ENCODE results near the gene ZSCAN1.
A peak's percentile ranks its signal among the peaks of the same experiment; 100 is the strongest.

GRCh38 chr19:58021541-58022282, 12.1 kb upstream of the ZSCAN1 start:
- TF ChIP-seq CTCF (conservative IDR thresholded peaks at IDR 0.05; ENCODE audit: low read length): peak; percentile 64
- TF ChIP-seq EZH2phosphoT487 (IDR thresholded peaks at IDR 0.05; ENCODE audit: borderline replicate concordance): no peak
